Fibroblast of lung (primary cell): ENCODE results near the gene SIK2.

Experiments used
- EZH2 ChIP-seq: IDR thresholded peaks from 2 replicates; pipeline ENCODE4 v1.5.1; 2012; ENCODE audit warnings: low read length, control low read depth, mild to moderate bottlenecking; ENCODE audit errors: missing control alignments
- TF ChIP-seq, protein P1 (sequence below), 2 donors: IDR thresholded peaks in 1 of 2; conservative IDR thresholded peaks in 1 of 2; 1 replicate in 1 of 2; 2 replicates in 1 of 2; pipeline ENCODE4 v1.5.1; 2011 to 2012; ENCODE audit warnings: low read length in 2 of 2, control low read depth in 1 of 2, inconsistent platforms in 1 of 2, low read depth in 1 of 2, mild to moderate bottlenecking in 1 of 2

DNA sequence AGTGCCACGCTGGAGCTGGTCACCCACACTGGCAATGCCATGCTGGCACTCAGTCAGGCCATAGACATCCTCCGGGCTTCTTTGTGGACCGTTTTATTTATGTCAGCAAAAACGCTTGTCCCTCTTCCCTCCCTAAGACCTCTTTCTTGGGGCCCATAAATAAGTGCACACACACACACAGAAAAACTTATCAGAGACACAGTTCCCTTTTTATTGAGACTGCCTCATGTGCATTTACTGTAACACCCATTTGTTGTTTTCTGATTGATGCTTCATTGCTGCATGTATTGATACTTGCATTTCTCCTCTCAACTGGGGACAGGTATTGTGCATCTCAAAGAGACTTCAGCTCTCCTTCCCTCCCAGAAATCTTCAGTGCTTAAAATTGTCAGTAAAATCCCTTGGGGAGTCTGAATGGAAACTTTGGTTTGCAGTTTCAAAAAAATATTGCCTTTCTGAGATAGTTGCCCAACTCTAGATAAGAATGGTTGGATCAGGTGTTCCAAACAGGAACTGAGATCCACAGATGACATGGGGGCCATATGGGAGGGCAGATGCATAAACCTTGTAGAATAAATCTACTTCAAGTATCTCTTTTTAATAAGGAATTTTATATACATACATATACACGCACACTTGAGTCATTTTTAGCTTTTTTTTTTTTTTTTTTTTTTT, 113.0 kb downstream of the SIK2 start:
- TF ChIP-seq, protein P1, sequence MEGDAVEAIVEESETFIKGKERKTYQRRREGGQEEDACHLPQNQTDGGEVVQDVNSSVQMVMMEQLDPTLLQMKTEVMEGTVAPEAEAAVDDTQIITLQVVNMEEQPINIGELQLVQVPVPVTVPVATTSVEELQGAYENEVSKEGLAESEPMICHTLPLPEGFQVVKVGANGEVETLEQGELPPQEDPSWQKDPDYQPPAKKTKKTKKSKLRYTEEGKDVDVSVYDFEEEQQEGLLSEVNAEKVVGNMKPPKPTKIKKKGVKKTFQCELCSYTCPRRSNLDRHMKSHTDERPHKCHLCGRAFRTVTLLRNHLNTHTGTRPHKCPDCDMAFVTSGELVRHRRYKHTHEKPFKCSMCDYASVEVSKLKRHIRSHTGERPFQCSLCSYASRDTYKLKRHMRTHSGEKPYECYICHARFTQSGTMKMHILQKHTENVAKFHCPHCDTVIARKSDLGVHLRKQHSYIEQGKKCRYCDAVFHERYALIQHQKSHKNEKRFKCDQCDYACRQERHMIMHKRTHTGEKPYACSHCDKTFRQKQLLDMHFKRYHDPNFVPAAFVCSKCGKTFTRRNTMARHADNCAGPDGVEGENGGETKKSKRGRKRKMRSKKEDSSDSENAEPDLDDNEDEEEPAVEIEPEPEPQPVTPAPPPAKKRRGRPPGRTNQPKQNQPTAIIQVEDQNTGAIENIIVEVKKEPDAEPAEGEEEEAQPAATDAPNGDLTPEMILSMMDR (conservative IDR thresholded peaks at IDR 0.05 in 1 of 2, IDR thresholded peaks at IDR 0.05 in 1 of 2; ENCODE audit: low read depth in 1 of 2, low read length in 2 of 2): no peak
- TF ChIP-seq EZH2: no peak
